ENCODE results near the gene TEC. TPM values are rescaled to one million over a fixed set of nuclear protein-coding genes. Genes with fewer than 3 reads are reported as not detected.

TEC gene
- total RNA-seq, 1 donor from 2014 or later = 0.35 TPM

- DNase-seq (ENCODE audit: low spot score) = no peak
- no peak for TF ChIP-seq CTCF (IDR thresholded peaks at IDR 0.05)
- Mint-ChIP-seq H3K36me3 (ENCODE audit: low read depth) (no peaks in the 10 kb centered on the region), H3K9me3 (ENCODE audit: low read depth) (no peaks in the 10 kb centered on the region), H3K4me1 (ENCODE audit: low read depth) (peaks cover 12% of the 10 kb centered on the region), H3K27me3 (ENCODE audit: low read depth) (peaks cover 12% of the 10 kb centered on the region), H3K4me3 (ENCODE audit: unreplicated experiment) (no peak overlapping the region), H3K27ac (ENCODE audit: unreplicated experiment) (no peak overlapping the region)
Observed at GRCh38 chr4:48139691-48140090, 129.9 kb downstream of the TEC start.

- Mint-ChIP-seq H3K36me3 (ENCODE audit: low read depth) (no peaks in the 10 kb centered on the region), H3K4me3 (ENCODE audit: unreplicated experiment) (no peak overlapping the region), H3K27me3 (ENCODE audit: low read depth) (peaks cover 6% of the 10 kb centered on the region), H3K4me1 (ENCODE audit: low read depth) (peaks cover 13% of the 10 kb centered on the region), H3K27ac (ENCODE audit: unreplicated experiment) (no peak overlapping the region), H3K9me3 (ENCODE audit: low read depth) (no peaks in the 10 kb centered on the region)
- DNase-seq (ENCODE audit: low spot score) = no peak
- TF ChIP-seq CTCF (IDR thresholded peaks at IDR 0.05) = no peak
Observed at GRCh38 chr4:48138936-48139335, 130.7 kb downstream of the TEC start.

DNA sequence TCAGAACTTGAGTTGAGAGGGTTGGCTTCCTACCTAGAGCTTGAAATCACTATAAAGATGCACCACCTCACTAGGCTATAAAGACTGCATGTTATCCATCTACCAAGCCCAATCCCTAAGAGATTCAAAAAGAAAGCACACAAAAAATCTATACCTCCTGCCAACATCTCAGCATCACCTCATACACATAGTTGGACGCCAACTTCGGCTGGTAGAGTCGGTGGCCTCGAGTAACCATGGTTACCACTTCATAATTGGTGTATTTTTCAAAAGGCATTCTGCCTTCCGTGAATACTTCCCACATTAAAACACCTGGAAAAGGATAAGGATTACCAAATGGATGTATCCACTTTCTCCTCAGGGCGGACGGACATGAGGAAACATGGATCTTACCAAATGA is 131.1 kb downstream of the TEC start:
- no peak for DNase-seq (ENCODE audit: low spot score)
- Mint-ChIP-seq H3K4me3 (ENCODE audit: unreplicated experiment) (no peak overlapping the region), H3K9me3 (ENCODE audit: low read depth) (no peaks in the 10 kb centered on the region), H3K27me3 (ENCODE audit: low read depth) (peaks cover 6% of the 10 kb centered on the region), H3K4me1 (ENCODE audit: low read depth) (peaks cover 17% of the 10 kb centered on the region), H3K36me3 (ENCODE audit: low read depth) (no peaks in the 10 kb centered on the region), H3K27ac (ENCODE audit: unreplicated experiment) (no peak overlapping the region)
- TF ChIP-seq CTCF (IDR thresholded peaks at IDR 0.05) = no peak

DNA sequence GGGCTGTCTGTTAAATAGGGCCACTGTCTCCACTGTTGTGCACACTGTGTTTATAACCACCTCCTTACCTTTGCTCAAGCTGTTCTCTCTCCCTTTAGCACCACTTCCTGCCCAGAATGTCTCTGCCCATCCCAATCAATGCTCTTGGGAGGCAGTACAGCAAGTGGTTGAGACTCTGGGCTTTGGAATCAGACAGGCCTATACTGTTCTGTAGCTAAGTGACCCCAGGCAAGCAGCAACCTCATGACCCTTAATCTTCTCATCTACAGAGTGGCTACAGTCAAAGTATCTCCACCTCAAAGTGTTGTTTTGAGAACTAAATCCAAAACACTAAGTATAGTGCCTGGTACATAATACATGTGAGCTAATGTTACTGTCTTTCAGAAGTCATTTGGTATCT is 131.8 kb downstream of the TEC start:
- no peak for DNase-seq (ENCODE audit: low spot score)
- no peak for TF ChIP-seq CTCF (IDR thresholded peaks at IDR 0.05)
- Mint-ChIP-seq H3K9me3 (ENCODE audit: low read depth) (no peaks in the 10 kb centered on the region), H3K4me1 (ENCODE audit: low read depth) (peaks cover 18% of the 10 kb centered on the region), H3K4me3 (ENCODE audit: unreplicated experiment) (no peak overlapping the region), H3K27ac (ENCODE audit: unreplicated experiment) (no peak overlapping the region), H3K36me3 (ENCODE audit: low read depth) (no peaks in the 10 kb centered on the region), H3K27me3 (ENCODE audit: low read depth) (peaks cover 1% of the 10 kb centered on the region)

DNA sequence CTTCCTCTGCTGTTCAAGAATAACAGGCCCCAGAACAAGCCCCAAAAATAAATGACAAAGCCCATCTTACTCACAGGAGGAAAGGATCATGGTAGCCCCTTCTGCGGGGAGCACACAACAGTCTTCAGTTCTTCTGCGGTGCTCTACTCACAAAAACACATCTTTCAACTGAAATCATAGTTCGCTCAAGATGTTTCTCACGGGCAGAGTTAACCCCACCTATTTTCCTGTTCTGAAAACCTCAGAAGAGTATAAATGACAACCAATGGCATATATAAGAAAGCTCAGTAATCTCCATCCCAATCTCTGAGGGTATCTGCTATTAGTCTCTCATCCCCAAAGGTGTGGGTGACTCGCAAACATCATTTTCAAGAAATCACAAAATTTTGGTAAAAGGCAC is 135.6 kb downstream of the TEC start, which contains the start of gene TXK:
TXK (minus strand) TSS at position 170 of the 400 bp plus-strand sequence; CDS start at position 90, 80 bp downstream.
- no peaks in the 10 kb centered on the region for H3K27me3 Mint-ChIP-seq (ENCODE audit: low read depth)
- peaks cover 15% of the 10 kb centered on the region for H3K4me1 Mint-ChIP-seq (ENCODE audit: low read depth)
- no peak for DNase-seq (ENCODE audit: low spot score)
- no peak within 1 kb of the TSS for H3K4me3 Mint-ChIP-seq (ENCODE audit: unreplicated experiment)
- TF ChIP-seq CTCF (IDR thresholded peaks at IDR 0.05) = no peak
- H3K36me3 Mint-ChIP-seq (ENCODE audit: low read depth) = no peaks in the 10 kb centered on the region
- no peaks in the 10 kb centered on the region for H3K9me3 Mint-ChIP-seq (ENCODE audit: low read depth)
- H3K27ac Mint-ChIP-seq (ENCODE audit: unreplicated experiment) = no peak within 1 kb of the TSS
